Measurements from ENCODE around the gene HDAC4. TPM values are rescaled to one million over a fixed set of nuclear protein-coding genes. Genes with fewer than 3 reads are reported as not detected.

The HDAC4 gene
- total and polyA plus RNA-seq, 2 experiments from 2014 or later, result 8.1 to 41.8 TPM

DNA sequence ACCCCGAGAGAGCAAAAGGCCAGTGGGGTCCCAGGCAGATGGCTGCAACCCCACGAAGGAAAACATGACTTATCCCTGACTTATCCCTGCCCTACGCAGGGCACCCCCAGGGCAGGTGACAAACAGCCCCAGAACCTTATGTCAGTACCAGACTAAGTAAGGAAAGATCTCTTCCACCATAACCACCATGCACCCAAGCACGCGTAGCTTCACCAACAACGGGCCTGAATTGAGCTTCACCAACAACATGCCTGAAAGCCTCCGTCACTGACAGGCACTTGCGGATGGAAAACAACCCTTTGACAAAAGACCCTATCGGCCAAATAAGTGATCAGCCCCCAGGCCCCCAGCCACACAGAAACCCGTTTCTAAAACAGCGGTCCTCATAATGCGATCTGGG, 34.1 kb downstream of the HDAC4 start:
- no peaks in the 10 kb centered on the region; the same call in 2 of the 3 replicates for H3K36me3 Mint-ChIP-seq (ENCODE audit: low read depth)
- no peaks in the 10 kb centered on the region for H3K27me3 ChIP-seq (ENCODE audit: insufficient read depth)
- TF ChIP-seq NANOG (IDR thresholded peaks at IDR 0.05; ENCODE audit: borderline replicate concordance), result no peak
- no peak for TF ChIP-seq EZH2 (IDR thresholded peaks at IDR 0.05; ENCODE audit: low read depth, unreplicated experiment)
- TF ChIP-seq, protein P1, sequence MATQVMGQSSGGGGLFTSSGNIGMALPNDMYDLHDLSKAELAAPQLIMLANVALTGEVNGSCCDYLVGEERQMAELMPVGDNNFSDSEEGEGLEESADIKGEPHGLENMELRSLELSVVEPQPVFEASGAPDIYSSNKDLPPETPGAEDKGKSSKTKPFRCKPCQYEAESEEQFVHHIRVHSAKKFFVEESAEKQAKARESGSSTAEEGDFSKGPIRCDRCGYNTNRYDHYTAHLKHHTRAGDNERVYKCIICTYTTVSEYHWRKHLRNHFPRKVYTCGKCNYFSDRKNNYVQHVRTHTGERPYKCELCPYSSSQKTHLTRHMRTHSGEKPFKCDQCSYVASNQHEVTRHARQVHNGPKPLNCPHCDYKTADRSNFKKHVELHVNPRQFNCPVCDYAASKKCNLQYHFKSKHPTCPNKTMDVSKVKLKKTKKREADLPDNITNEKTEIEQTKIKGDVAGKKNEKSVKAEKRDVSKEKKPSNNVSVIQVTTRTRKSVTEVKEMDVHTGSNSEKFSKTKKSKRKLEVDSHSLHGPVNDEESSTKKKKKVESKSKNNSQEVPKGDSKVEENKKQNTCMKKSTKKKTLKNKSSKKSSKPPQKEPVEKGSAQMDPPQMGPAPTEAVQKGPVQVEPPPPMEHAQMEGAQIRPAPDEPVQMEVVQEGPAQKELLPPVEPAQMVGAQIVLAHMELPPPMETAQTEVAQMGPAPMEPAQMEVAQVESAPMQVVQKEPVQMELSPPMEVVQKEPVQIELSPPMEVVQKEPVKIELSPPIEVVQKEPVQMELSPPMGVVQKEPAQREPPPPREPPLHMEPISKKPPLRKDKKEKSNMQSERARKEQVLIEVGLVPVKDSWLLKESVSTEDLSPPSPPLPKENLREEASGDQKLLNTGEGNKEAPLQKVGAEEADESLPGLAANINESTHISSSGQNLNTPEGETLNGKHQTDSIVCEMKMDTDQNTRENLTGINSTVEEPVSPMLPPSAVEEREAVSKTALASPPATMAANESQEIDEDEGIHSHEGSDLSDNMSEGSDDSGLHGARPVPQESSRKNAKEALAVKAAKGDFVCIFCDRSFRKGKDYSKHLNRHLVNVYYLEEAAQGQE (IDR thresholded peaks at IDR 0.05; ENCODE audit: unreplicated experiment), result no peak
- no peak for TF ChIP-seq CREB1 (CRISPR knock-in tag; IDR thresholded peaks at IDR 0.05; ENCODE audit: low read depth)
- TF ChIP-seq JUNB (IDR thresholded peaks at IDR 0.05; ENCODE audit: unreplicated experiment), result no peak
- no peak for TF ChIP-seq ZNF114 (CRISPR knock-in tag; IDR thresholded peaks at IDR 0.05)

GRCh38 chr2:239365782-239366435, 34.9 kb downstream of the HDAC4 start:
- peak overlapping the region; percentile 74; the same call in 1 of the 2 replicates for H3K27ac Mint-ChIP-seq
- H3K36me3 ChIP-seq (ENCODE audit: insufficient read depth), result no peaks in the 10 kb centered on the region
- H3K27me3 ChIP-seq (ENCODE audit: insufficient read depth), result no peaks in the 10 kb centered on the region
- peaks cover 34% of the 10 kb centered on the region for H4K20me1 ChIP-seq (replicated peaks; ENCODE audit: insufficient read depth)
- no peaks in the 10 kb centered on the region; the same call in 2 of the 3 replicates for H3K36me3 Mint-ChIP-seq (ENCODE audit: low read depth)
- no peaks in the 10 kb centered on the region for H3K9me2 ChIP-seq (ENCODE audit: insufficient read depth)
- no peaks in the 10 kb centered on the region for H3K9me3 Mint-ChIP-seq
- H3F3A ChIP-seq (replicated peaks; ENCODE audit: low read depth), result no peaks in the 10 kb centered on the region
- ATAC-seq (no peak), DNase-seq (ENCODE audit: low spot score) (no peak)
- no peak overlapping the region for H3K27ac ChIP-seq (ENCODE audit: low read depth)
- H3K4me1 Mint-ChIP-seq, result peaks cover 18% of the 10 kb centered on the region
- H3K27me3 Mint-ChIP-seq (ENCODE audit: insufficient read depth, low read depth, poor library complexity), result peaks cover 4% of the 10 kb centered on the region
- H3K4me3 Mint-ChIP-seq, result no peak overlapping the region
- H3K4me2 ChIP-seq, result no peak overlapping the region
- H2AFZ ChIP-seq, result no peak overlapping the region
- peaks cover 10% of the 10 kb centered on the region for H3K4me1 ChIP-seq (ENCODE audit: insufficient read depth)
- peaks cover 88% of the 10 kb centered on the region for H3K79me2 ChIP-seq (replicated peaks; ENCODE audit: insufficient read depth)
- H3K4me3 ChIP-seq, result no peak overlapping the region
- no peak for TF ChIP-seq ETS1 (IDR thresholded peaks at IDR 0.05)

More for the DNA sequence above, 34.1 kb downstream of the HDAC4 start:
- H3F3A ChIP-seq (replicated peaks; ENCODE audit: low read depth), result no peaks in the 10 kb centered on the region
- peaks cover 10% of the 10 kb centered on the region; the same call in 2 of the 3 replicates for H3K4me1 Mint-ChIP-seq
- H3K27me3 Mint-ChIP-seq (ENCODE audit: insufficient read depth, low read depth, poor library complexity), result peaks cover 3% of the 10 kb centered on the region
- H3K4me2 ChIP-seq, result no peak overlapping the region
- ATAC-seq (no peak), DNase-seq (ENCODE audit: low spot score) (no peak)
- no peak overlapping the region for H3K4me3 Mint-ChIP-seq
- peaks cover 31% of the 10 kb centered on the region for H4K20me1 ChIP-seq (replicated peaks; ENCODE audit: insufficient read depth)
- H3K9me2 ChIP-seq (ENCODE audit: insufficient read depth), result no peaks in the 10 kb centered on the region
- no peaks in the 10 kb centered on the region for H3K9me3 Mint-ChIP-seq
- H3K4me1 ChIP-seq (ENCODE audit: insufficient read depth), result peaks cover 2% of the 10 kb centered on the region; the same call in 1 of the 2 replicates
- H3K4me3 ChIP-seq, result no peak overlapping the region
- no peak overlapping the region for H3K27ac ChIP-seq (ENCODE audit: low read depth)
- peaks cover 88% of the 10 kb centered on the region for H3K79me2 ChIP-seq (replicated peaks; ENCODE audit: insufficient read depth)
- no peaks in the 10 kb centered on the region for H3K36me3 ChIP-seq (ENCODE audit: insufficient read depth)
- no peak overlapping the region for H3K27ac Mint-ChIP-seq
- H2AFZ ChIP-seq, result no peak overlapping the region

Data from GM23338 (cell line).